Caco-2 (cell line): Measurements from ENCODE around the gene TLR7. TPM values are rescaled to one million over a fixed set of nuclear protein-coding genes. Genes with fewer than 3 reads are reported as not detected.

Source experiments
- BruUV-seq: library from RNA; stranded (reverse); fragments of 400-500 nt; replicated peaks from 2 replicates; lab custom pipeline; 2021; lab: Mats Ljungman, UMichigan
- CTCF ChIA-PET: fragments of 300-600 bp; sonication (Branson Sonifier 250); formaldehyde crosslinking; loops from one replicate; lab custom pipeline; 2022; ENCODE audit warnings: antibody characterized with exemption; lab: Charles Lee
- POLR2A ChIA-PET: fragments of 300-600 bp; sonication (Branson Sonifier 250); formaldehyde crosslinking; loops from one replicate; lab custom pipeline; 2022; ENCODE audit warnings: antibody characterized with exemption; lab: Charles Lee
- DNase-seq, 2 experiments: peaks; one replicate each; pipeline versions ENCODE4 v3.0.0 to v3.0.0-alpha.2; 2020 to 2022
- H3K27me3 ChIP-seq: replicated peaks from 2 replicates; pipeline ENCODE4 v1.6.0; 2011; ENCODE audit warnings: low read length; ENCODE audit not compliant: control insufficient read depth, insufficient read depth
- H3K36me3 ChIP-seq: 2 replicates; pipeline ENCODE4 v1.5.1; 2011; ENCODE audit warnings: low read length; ENCODE audit not compliant: control insufficient read depth, insufficient read depth
- H3K4me1 ChIP-seq: fragments of 250-450 bp; sonication (Bioruptor Pico); 2 replicates; pipeline ENCODE4 v1.5.1; 2020; ENCODE audit warnings: mild to moderate bottlenecking
- H3K4me3 ChIP-seq: 2 replicates; pipeline ENCODE4 v1.5.1; 2011; ENCODE audit warnings: low read depth, mild to moderate bottlenecking, control low read depth, low read length
- H3K9me3 ChIP-seq: fragments of 250-450 bp; sonication (Bioruptor Pico); 2 replicates; pipeline ENCODE4 v1.5.1; 2020; ENCODE audit warnings: mild to moderate bottlenecking, moderate library complexity
- H3K27ac Mint-ChIP-seq: one replicate; pipeline ENCODE4 v1.8.0; 2022; ENCODE audit warnings: mixed read lengths; ENCODE audit not compliant: unreplicated experiment
- H3K27me3 Mint-ChIP-seq: one replicate; pipeline ENCODE4 v1.8.0; 2022; ENCODE audit warnings: mixed read lengths; ENCODE audit not compliant: insufficient read depth, unreplicated experiment
- H3K36me3 Mint-ChIP-seq: one replicate; pipeline ENCODE4 v1.8.0; 2022; ENCODE audit warnings: mild to moderate bottlenecking, mixed read lengths; ENCODE audit not compliant: insufficient read depth, unreplicated experiment
- H3K4me1 Mint-ChIP-seq: one replicate; pipeline ENCODE4 v1.8.0; 2022; ENCODE audit warnings: low read depth, mixed read lengths; ENCODE audit not compliant: unreplicated experiment
- H3K4me3 Mint-ChIP-seq: one replicate; pipeline ENCODE4 v1.8.0; 2022; ENCODE audit warnings: mild to moderate bottlenecking, moderate library complexity, mixed read lengths; ENCODE audit not compliant: unreplicated experiment
- H3K9me3 Mint-ChIP-seq: one replicate; pipeline ENCODE4 v1.8.0; 2022; ENCODE audit warnings: mixed read lengths; ENCODE audit not compliant: unreplicated experiment
- CTCF ChIP-seq, 2 experiments: fragments of 200-600 bp in 1 of 2; IDR thresholded peaks; 1 replicate in 1 of 2; 2 replicates in 1 of 2; pipeline versions ENCODE4 v1.5.1 to v1.8.0; 2011 to 2022; ENCODE audit warnings: antibody characterized with exemption in 1 of 2, control low read depth in 1 of 2, inconsistent platforms in 1 of 2, low read depth in 1 of 2, low read length in 1 of 2, mild to moderate bottlenecking in 1 of 2, moderate library complexity in 1 of 2; ENCODE audit not compliant: insufficient read depth in 1 of 2, severe bottlenecking in 1 of 2, unreplicated experiment in 1 of 2
- intact Hi-C: fragments of 100-400 bp; cut with micrococcal nuclease; formaldehyde crosslinking; loops from one replicate; pipeline ENCODE4 v1.10.0; 2022; ENCODE audit not compliant: unreplicated experiment
- total RNA-seq: library from RNA; stranded (reverse); gene quantifications from 2 replicates; pipeline ENCODE4 v1.2.3, GENCODE V29; 2022

Gene TLR7
- total RNA-seq, 1 experiment from 2014 or later = 0.45 TPM

- intact Hi-C loops = no loop called here
- no peaks in the 10 kb centered on the region for H3K4me1 ChIP-seq
- H3K27ac Mint-ChIP-seq = no peak overlapping the region
- DNase-seq = no peak
- H3K27me3 Mint-ChIP-seq = no peaks in the 10 kb centered on the region
- H3K4me1 Mint-ChIP-seq = no peaks in the 10 kb centered on the region
- H3K4me3 ChIP-seq = no peak overlapping the region
- ChIA-PET CTCF (no interaction called here), POLR2A (no interaction called here)
- H3K36me3 ChIP-seq = no peaks in the 10 kb centered on the region
- H3K4me3 Mint-ChIP-seq = no peak overlapping the region
- no peak for TF ChIP-seq CTCF (IDR thresholded peaks at IDR 0.05; ENCODE audit: insufficient read depth in 1 of 2, low read depth in 1 of 2, low read length in 1 of 2, severe bottlenecking in 1 of 2, unreplicated experiment in 1 of 2)
- no peaks in the 10 kb centered on the region for H3K9me3 Mint-ChIP-seq
- H3K9me3 ChIP-seq = no peaks in the 10 kb centered on the region
- BruUV-seq = no TSS peak
- H3K36me3 Mint-ChIP-seq = no peaks in the 10 kb centered on the region
- no peaks in the 10 kb centered on the region for H3K27me3 ChIP-seq
These were observed 52.7 kb downstream of the TLR7 start for GRCh38 chrX:12919620-12920019.

GRCh38 chrX:12920990-12921389, 54.1 kb downstream of the TLR7 start:
- CTCF ChIA-PET = no interaction called here
- POLR2A ChIA-PET = no interaction called here

GRCh38 chrX:12921886-12922598, 55.2 kb downstream of the TLR7 start:
- CTCF ChIA-PET = no interaction called here
- H3K27me3 ChIP-seq = no peaks in the 10 kb centered on the region
- no peak for TF ChIP-seq CTCF (IDR thresholded peaks at IDR 0.05; ENCODE audit: insufficient read depth in 1 of 2, low read depth in 1 of 2, low read length in 1 of 2, severe bottlenecking in 1 of 2, unreplicated experiment in 1 of 2)
- Mint-ChIP-seq H3K27ac (no peak overlapping the region), H3K4me3 (no peak overlapping the region), H3K36me3 (no peaks in the 10 kb centered on the region), H3K27me3 (no peaks in the 10 kb centered on the region), H3K9me3 (no peaks in the 10 kb centered on the region), H3K4me1 (no peaks in the 10 kb centered on the region)
- intact Hi-C loops = no loop called here
- POLR2A ChIA-PET = no interaction called here
- no peaks in the 10 kb centered on the region for H3K9me3 ChIP-seq
- no peak overlapping the region for H3K4me3 ChIP-seq
- no peaks in the 10 kb centered on the region for H3K36me3 ChIP-seq
- BruUV-seq = no TSS peak
- no peaks in the 10 kb centered on the region for H3K4me1 ChIP-seq
- DNase-seq = no peak

More at GRCh38 chrX:12920990-12921389, 54.1 kb downstream of the TLR7 start:
- no peak overlapping the region for H3K4me3 ChIP-seq
- BruUV-seq = no TSS peak
- intact Hi-C loops = no loop called here
- Mint-ChIP-seq H3K27me3 (no peaks in the 10 kb centered on the region), H3K4me3 (no peak overlapping the region), H3K27ac (no peak overlapping the region), H3K9me3 (no peaks in the 10 kb centered on the region), H3K36me3 (no peaks in the 10 kb centered on the region), H3K4me1 (no peaks in the 10 kb centered on the region)
- no peaks in the 10 kb centered on the region for H3K27me3 ChIP-seq
- H3K4me1 ChIP-seq = no peaks in the 10 kb centered on the region
- DNase-seq = no peak
- H3K9me3 ChIP-seq = no peaks in the 10 kb centered on the region
- H3K36me3 ChIP-seq = no peaks in the 10 kb centered on the region
- no peak for TF ChIP-seq CTCF (IDR thresholded peaks at IDR 0.05; ENCODE audit: insufficient read depth in 1 of 2, low read depth in 1 of 2, low read length in 1 of 2, severe bottlenecking in 1 of 2, unreplicated experiment in 1 of 2)
